HG02884 (cell line): Measurements from ENCODE around the gene HECW1.

ENCODE experiments used
- ATAC-seq: cut with Tn5 transposase; IDR thresholded peaks from one replicate; pipeline ENCODE4 v1.9.1; 2021; ENCODE audit warnings: mild to moderate bottlenecking, moderate library complexity; ENCODE audit not compliant: unreplicated experiment

HECW1 gene

GRCh38 chr7:43248961-43249822 lies 136.7 kb downstream of the HECW1 start:
- ATAC-seq = no peak

GRCh38 chr7:43249823-43250145 lies 137.3 kb downstream of the HECW1 start:
- ATAC-seq = no peak

- no peak for ATAC-seq
Observed at GRCh38 chr7:43260980-43261878, 148.8 kb downstream of the HECW1 start.

- no peak for ATAC-seq
Observed at GRCh38 chr7:43265139-43265538, 152.7 kb downstream of the HECW1 start.

- ATAC-seq = no peak
Observed at GRCh38 chr7:43273939-43274719, 161.7 kb downstream of the HECW1 start.

GRCh38 chr7:43274752-43275151 lies 162.3 kb downstream of the HECW1 start:
- ATAC-seq = no peak

- ATAC-seq = no peak
Observed at GRCh38 chr7:43276547-43276946, 164.1 kb downstream of the HECW1 start.

GRCh38 chr7:43278088-43278644 lies 165.7 kb downstream of the HECW1 start:
- no peak for ATAC-seq

- ATAC-seq = no peak
Observed at GRCh38 chr7:43281268-43281667, 168.8 kb downstream of the HECW1 start.

GRCh38 chr7:43283706-43284105 lies 171.3 kb downstream of the HECW1 start:
- no peak for ATAC-seq

GRCh38 chr7:43289826-43290225 lies 177.4 kb downstream of the HECW1 start:
- ATAC-seq = no peak

GRCh38 chr7:43290978-43291377 lies 178.5 kb downstream of the HECW1 start:
- no peak for ATAC-seq

- no peak for ATAC-seq
Observed at GRCh38 chr7:43291789-43292188, 179.3 kb downstream of the HECW1 start.

- no peak for ATAC-seq
Observed at GRCh38 chr7:43292384-43292783, 179.9 kb downstream of the HECW1 start.

- no peak for ATAC-seq
Observed at GRCh38 chr7:43294080-43294630, 181.7 kb downstream of the HECW1 start.

- ATAC-seq = no peak
Observed at GRCh38 chr7:43295429-43295828, 183.0 kb downstream of the HECW1 start.

GRCh38 chr7:43296306-43296705 lies 183.9 kb downstream of the HECW1 start:
- ATAC-seq = no peak

- no peak for ATAC-seq
Observed at GRCh38 chr7:43298617-43299016, 186.2 kb downstream of the HECW1 start.

- ATAC-seq = no peak
Observed at GRCh38 chr7:43300121-43300520, 187.7 kb downstream of the HECW1 start.

- ATAC-seq = no peak
Observed at GRCh38 chr7:43302211-43302711, 189.8 kb downstream of the HECW1 start.
